Stomach (tissue), 4 donors: ENCODE measurements around the gene RIPK1.
"Not testable (repeated sequence)": the region's sequence is repeated elsewhere in the genome, so short reads cannot be mapped to it uniquely, and the experiment has no call there.

Source experiments
- EP300 ChIP-seq: sonication (generic); formaldehyde crosslinking; IDR thresholded peaks from one replicate; pipeline ENCODE4 v1.6.1; 2017; ENCODE audit warnings: antibody characterized with exemption
- POLR2A ChIP-seq, 4 donors: fragments of 450-650 bp; IDR thresholded peaks; one replicate each; pipeline ENCODE4 v1.6.1; 2016; ENCODE audit warnings: antibody characterized with exemption in 4 of 4, control low read depth in 2 of 4, mild to moderate bottlenecking in 1 of 4, moderate library complexity in 1 of 4
- TF ChIP-seq, protein P1 (sequence below), 7 experiments: fragments of 450-650 bp in 4 of 7; fragments of 200-600 bp in 3 of 7; sonication (generic) in 3 of 7; IDR thresholded peaks; one replicate each; pipeline ENCODE4 v1.5.1; 2016 to 2019; ENCODE audit warnings: antibody characterized with exemption in 7 of 7, control low read depth in 2 of 7, mild to moderate bottlenecking in 1 of 7

DNA sequence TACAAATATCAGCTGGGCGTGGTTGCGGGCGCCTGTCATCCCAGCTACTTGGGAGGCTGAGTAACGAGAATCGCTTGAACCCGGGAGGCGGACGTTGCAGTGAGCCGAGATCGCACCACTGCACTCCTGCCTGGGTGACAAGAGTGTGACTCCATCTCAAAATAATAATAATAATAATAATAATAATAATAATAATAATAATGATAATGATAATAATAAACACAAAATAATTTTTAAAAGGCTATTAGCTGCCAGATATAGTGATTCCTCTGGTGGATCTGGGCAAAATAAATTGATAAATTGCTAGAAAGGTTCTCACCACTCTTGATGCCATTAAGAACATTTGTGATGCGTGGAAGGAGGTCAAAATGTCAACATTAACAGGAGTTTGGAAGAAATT is 8.2 kb upstream of the RIPK1 start:
- TF ChIP-seq EP300; POLR2A (IDR thresholded peaks at IDR 0.05): not testable (repeated sequence)
- TF ChIP-seq, protein P1, sequence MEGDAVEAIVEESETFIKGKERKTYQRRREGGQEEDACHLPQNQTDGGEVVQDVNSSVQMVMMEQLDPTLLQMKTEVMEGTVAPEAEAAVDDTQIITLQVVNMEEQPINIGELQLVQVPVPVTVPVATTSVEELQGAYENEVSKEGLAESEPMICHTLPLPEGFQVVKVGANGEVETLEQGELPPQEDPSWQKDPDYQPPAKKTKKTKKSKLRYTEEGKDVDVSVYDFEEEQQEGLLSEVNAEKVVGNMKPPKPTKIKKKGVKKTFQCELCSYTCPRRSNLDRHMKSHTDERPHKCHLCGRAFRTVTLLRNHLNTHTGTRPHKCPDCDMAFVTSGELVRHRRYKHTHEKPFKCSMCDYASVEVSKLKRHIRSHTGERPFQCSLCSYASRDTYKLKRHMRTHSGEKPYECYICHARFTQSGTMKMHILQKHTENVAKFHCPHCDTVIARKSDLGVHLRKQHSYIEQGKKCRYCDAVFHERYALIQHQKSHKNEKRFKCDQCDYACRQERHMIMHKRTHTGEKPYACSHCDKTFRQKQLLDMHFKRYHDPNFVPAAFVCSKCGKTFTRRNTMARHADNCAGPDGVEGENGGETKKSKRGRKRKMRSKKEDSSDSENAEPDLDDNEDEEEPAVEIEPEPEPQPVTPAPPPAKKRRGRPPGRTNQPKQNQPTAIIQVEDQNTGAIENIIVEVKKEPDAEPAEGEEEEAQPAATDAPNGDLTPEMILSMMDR (IDR thresholded peaks at IDR 0.05): not testable (repeated sequence)
